ENCODE measurements around the gene COTL1.

GRCh38 chr16:84611041-84611440 is 6.8 kb downstream of the COTL1 start:
- TF ChIP-seq CTCF (IDR thresholded peaks at IDR 0.05) = no peak
- no peak for TF ChIP-seq POLR2A (IDR thresholded peaks at IDR 0.05)

Data from heart left ventricle (tissue), 13 donors.